HepG2 (cell line): ENCODE measurements around the gene G6PC3. TPM values are rescaled to one million over a fixed set of nuclear protein-coding genes. Genes with fewer than 3 reads are reported as not detected.

Experiments
- CBFB ChIP-seq: sonication (generic); formaldehyde crosslinking; IDR thresholded peaks from 2 replicates; pipeline ENCODE4 v1.4.0; 2020; ENCODE audit warnings: missing genetic modification reagents
- CCAR2 ChIP-seq: fragments of 200-400 bp; formaldehyde crosslinking; optimal IDR thresholded peaks from 2 replicates; pipeline ENCODE3; 2018; ENCODE audit warnings: low read depth, mild to moderate bottlenecking, low read length, moderate library complexity
- DMAP1 ChIP-seq: IDR thresholded peaks from 2 replicates; pipeline ENCODE4 v1.6.1; 2016
- ELF3 ChIP-seq: IDR thresholded peaks from 2 replicates; pipeline ENCODE4 v1.6.1; 2016; ENCODE audit warnings: missing genetic modification reagents, missing compliant biosample characterization
- GTF3A ChIP-seq: sonication (generic); formaldehyde crosslinking; conservative IDR thresholded peaks from 2 replicates; pipeline ENCODE4 v1.4.0; 2020; ENCODE audit warnings: mild to moderate bottlenecking, missing genetic modification reagents
- HNRNPL ChIP-seq: fragments of 200-400 bp; formaldehyde crosslinking; IDR thresholded peaks from 2 replicates; pipeline ENCODE4 v1.6.1; 2017; ENCODE audit warnings: mild to moderate bottlenecking, low read depth, low read length
- KDM3A ChIP-seq: IDR thresholded peaks from 2 replicates; pipeline ENCODE4 v1.6.1; 2018; ENCODE audit warnings: low read depth, missing compliant biosample characterization
- MAFG ChIP-seq: sonication (generic); formaldehyde crosslinking; IDR thresholded peaks from 2 replicates; pipeline ENCODE4 v1.5.1; 2020; ENCODE audit warnings: mild to moderate bottlenecking, missing genetic modification reagents
- NR1H2 ChIP-seq: sonication (generic); formaldehyde crosslinking; IDR thresholded peaks from 2 replicates; pipeline ENCODE4 v1.8.1; 2022; ENCODE audit warnings: low read depth, missing genetic modification reagents, borderline replicate concordance
- PLRG1 ChIP-seq: fragments of 450-650 bp; conservative IDR thresholded peaks from 2 replicates; pipeline ENCODE4 v1.6.1; 2016
- RAD51 ChIP-seq: fragments of 450-650 bp; IDR thresholded peaks from 2 replicates; pipeline ENCODE4 v1.6.1; 2016; ENCODE audit warnings: borderline replicate concordance
- REL ChIP-seq: sonication (generic); formaldehyde crosslinking; conservative IDR thresholded peaks from 2 replicates; pipeline ENCODE4 v1.8.0; 2022; ENCODE audit warnings: mild to moderate bottlenecking, missing genetic modification reagents, moderate library complexity
- RNF219 ChIP-seq: sonication (generic); formaldehyde crosslinking; IDR thresholded peaks from 2 replicates; pipeline ENCODE4 v1.5.0; 2020; ENCODE audit warnings: mild to moderate bottlenecking, missing genetic modification reagents
- SP5 ChIP-seq: IDR thresholded peaks from 2 replicates; pipeline ENCODE4 v1.6.1; 2016; ENCODE audit warnings: low read depth, borderline replicate concordance
- SRY ChIP-seq: sonication (generic); formaldehyde crosslinking; IDR thresholded peaks from 2 replicates; pipeline ENCODE4 v1.8.0; 2022; ENCODE audit warnings: mild to moderate bottlenecking, missing genetic modification reagents
- ZBTB25 ChIP-seq: IDR thresholded peaks from 2 replicates; pipeline ENCODE4 v1.6.1; 2018; ENCODE audit warnings: missing genetic modification reagents
- ZFP1 ChIP-seq: IDR thresholded peaks from 2 replicates; pipeline ENCODE4 v1.6.1; 2016
- ZNF329 ChIP-seq: sonication (generic); formaldehyde crosslinking; IDR thresholded peaks from 2 replicates; pipeline ENCODE4 v1.9.0; 2021; ENCODE audit warnings: low read depth, mild to moderate bottlenecking, missing genetic modification reagents
- ZNF737 ChIP-seq: sonication (generic); formaldehyde crosslinking; IDR thresholded peaks from 2 replicates; pipeline ENCODE4 v1.5.0; 2020; ENCODE audit warnings: missing genetic modification reagents, mild to moderate bottlenecking, borderline replicate concordance
- ZNF773 ChIP-seq: sonication (generic); formaldehyde crosslinking; IDR thresholded peaks from 2 replicates; pipeline ENCODE4 v1.4.0; 2020; ENCODE audit warnings: missing genetic modification reagents, borderline replicate concordance
- ZSCAN20 ChIP-seq: sonication (generic); formaldehyde crosslinking; IDR thresholded peaks from 2 replicates; pipeline ENCODE4 v1.4.0; 2020; ENCODE audit warnings: missing genetic modification reagents, mild to moderate bottlenecking, borderline replicate concordance
- ZSCAN31 ChIP-seq: sonication (generic); formaldehyde crosslinking; IDR thresholded peaks from 2 replicates; pipeline ENCODE4 v1.5.0; 2020; ENCODE audit warnings: low read depth, mild to moderate bottlenecking, missing genetic modification reagents
- ZZZ3 ChIP-seq: sonication (generic); formaldehyde crosslinking; IDR thresholded peaks from 2 replicates; pipeline ENCODE4 v1.4.0; 2020; ENCODE audit warnings: missing genetic modification reagents, mild to moderate bottlenecking, borderline replicate concordance
- polyA plus RNA-seq, 8 experiments: library from polyadenylated mRNA; depleted of rRNA in 3 of 8; stranded (reverse) in 7 of 8; unstranded in 1 of 8; fragments of >200 nt; fragmentation: Illumina TruSeq in 4 of 8; extraction: Trizol in 4 of 8; gene quantifications; 2 replicates each; pipeline versions ENCODE4 v1.2.1 to v1.2.3, GENCODE V29; 2011 to 2016; ENCODE audit warnings: low read depth in 4 of 8, missing spikeins in 1 of 8, mixed read lengths in 1 of 8; ENCODE audit not compliant: insufficient read depth in 1 of 8
- total RNA-seq, 5 experiments: library from RNA; depleted of rRNA; stranded (reverse); fragments of >200 nt; fragmentation: Illumina TruSeq; extraction: Trizol; gene quantifications; 2 replicates each; pipeline ENCODE4 v1.2.3, GENCODE V29; 2016; ENCODE audit warnings: low read depth in 1 of 5
- TF ChIP-seq, protein P1 (sequence below): sonication (generic); formaldehyde crosslinking; IDR thresholded peaks from 2 replicates; pipeline ENCODE4 v1.4.0; 2020; ENCODE audit warnings: missing genetic modification reagents

Gene G6PC3
- total and polyA plus RNA-seq, 2 of the 13 experiments (the other 11 are each of a cell fraction or from before 2014, with no cell fraction given), result 38.5 to 75.8 TPM

- TF ChIP-seq HNRNPL (peak; percentile 63; the same call in 1 of the 2 replicates), REL (CRISPR knock-in tag) (0 out of 2 replicates have a peak, but pooled peaks have one; percentile 60), DMAP1 (peak; percentile 81), ZFP1 (CRISPR knock-in tag) (no peak; the same call in 1 of the 2 replicates), ZZZ3 (CRISPR knock-in tag) (0 out of 2 replicates have a peak, but pooled peaks have one; percentile 74), ZNF329 (no peak; the same call in 1 of the 2 replicates), SRY (no peak), CBFB (CRISPR knock-in tag) (0 out of 2 replicates have a peak, but pooled peaks have one; percentile 47), PLRG1 (no peak), KDM3A (peak; percentile 80; the same call in 1 of the 2 replicates), ZBTB25 (CRISPR knock-in tag) (peak; percentile 88; the same call in 1 of the 2 replicates), NR1H2 (no peak), ZNF737 (CRISPR knock-in tag) (0 out of 2 replicates have a peak, but pooled peaks have one; percentile 21), ZNF773 (CRISPR knock-in tag) (no peak), ZSCAN20 (no peak), ZSCAN31 (no peak), GTF3A (CRISPR knock-in tag) (peak; percentile 83; the same call in 1 of the 2 replicates), MAFG (CRISPR knock-in tag) (no peak), RNF219 (CRISPR knock-in tag) (no peak), CCAR2 (no peak), RAD51 (no peak), ELF3 (peak; percentile 82), SP5 (CRISPR knock-in tag) (peak; percentile 82)
- TF ChIP-seq, protein P1, sequence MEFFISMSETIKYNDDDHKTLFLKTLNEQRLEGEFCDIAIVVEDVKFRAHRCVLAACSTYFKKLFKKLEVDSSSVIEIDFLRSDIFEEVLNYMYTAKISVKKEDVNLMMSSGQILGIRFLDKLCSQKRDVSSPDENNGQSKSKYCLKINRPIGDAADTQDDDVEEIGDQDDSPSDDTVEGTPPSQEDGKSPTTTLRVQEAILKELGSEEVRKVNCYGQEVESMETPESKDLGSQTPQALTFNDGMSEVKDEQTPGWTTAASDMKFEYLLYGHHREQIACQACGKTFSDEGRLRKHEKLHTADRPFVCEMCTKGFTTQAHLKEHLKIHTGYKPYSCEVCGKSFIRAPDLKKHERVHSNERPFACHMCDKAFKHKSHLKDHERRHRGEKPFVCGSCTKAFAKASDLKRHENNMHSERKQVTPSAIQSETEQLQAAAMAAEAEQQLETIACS (CRISPR knock-in tag), result no peak
Measured at GRCh38 chr17:44108440-44109311, 38.1 kb downstream of the G6PC3 start (continued).
